GM19035 (cell line): ENCODE results near the gene POP4.

Source experiments
- ATAC-seq: cut with Tn5 transposase; IDR thresholded peaks from one replicate; pipeline ENCODE4 v1.9.1; 2021; ENCODE audit not compliant: unreplicated experiment

POP4 gene

GRCh38 chr19:29629836-29630534 is 23.9 kb downstream of the POP4 start:
- ATAC-seq = no peak

DNA sequence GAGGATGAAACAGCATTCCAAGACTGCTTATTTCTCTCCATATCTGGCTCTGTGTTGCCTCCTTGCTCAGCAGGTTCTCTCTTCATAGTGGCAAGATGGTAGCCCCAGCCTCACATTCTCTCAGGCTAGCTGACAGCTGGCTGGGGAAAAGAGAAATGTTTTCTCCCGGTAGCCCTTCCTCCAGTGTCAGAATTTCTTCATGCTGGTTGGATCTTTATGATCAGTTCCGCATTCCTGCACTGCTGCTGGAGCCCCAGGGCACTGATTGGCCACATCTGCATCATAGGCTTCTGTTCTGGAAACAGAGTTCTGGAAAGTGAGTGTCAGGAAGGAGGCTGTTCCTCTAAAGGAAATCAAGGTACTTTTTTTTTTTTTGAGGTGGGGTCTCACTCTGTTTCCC is 24.6 kb downstream of the POP4 start:
- no peak for ATAC-seq

DNA sequence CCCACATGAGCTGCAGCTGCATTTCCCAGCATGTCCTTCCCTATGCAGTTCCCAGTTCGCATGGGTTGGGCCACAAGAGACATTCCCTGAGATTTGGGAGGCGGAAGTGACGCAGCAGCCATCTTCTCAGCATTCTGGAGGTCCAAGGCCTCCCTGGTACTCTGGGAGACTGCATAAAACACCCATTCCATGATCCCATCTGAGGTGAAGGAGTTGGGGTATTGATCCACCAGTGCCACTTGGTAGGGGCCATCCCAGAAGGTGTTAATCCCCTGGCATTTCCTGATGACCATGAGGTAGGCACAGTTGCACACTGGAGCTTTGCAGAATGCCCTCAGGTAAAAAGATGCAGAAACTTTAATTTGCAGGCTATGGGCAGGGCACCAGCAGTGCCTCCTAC is 25.4 kb downstream of the POP4 start:
- no peak for ATAC-seq

DNA sequence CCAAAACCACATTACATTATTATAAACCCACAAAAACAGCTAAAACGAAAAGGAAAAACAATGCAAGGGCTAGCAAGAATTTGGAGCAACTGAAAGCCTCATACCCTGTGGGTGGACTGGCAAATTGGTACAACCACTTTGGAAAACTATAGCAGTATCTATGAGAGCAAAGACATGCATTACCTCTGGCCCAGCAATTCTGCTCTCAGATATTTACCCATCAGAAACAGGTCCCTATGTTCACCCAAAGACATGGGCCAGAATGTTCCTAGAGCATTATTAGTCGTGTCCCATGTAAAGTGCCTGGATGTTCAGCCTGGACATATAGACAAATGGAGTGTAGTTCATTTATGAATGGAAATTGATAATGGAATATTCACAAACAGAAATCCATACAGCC is 27.9 kb downstream of the POP4 start:
- ATAC-seq = no peak

DNA sequence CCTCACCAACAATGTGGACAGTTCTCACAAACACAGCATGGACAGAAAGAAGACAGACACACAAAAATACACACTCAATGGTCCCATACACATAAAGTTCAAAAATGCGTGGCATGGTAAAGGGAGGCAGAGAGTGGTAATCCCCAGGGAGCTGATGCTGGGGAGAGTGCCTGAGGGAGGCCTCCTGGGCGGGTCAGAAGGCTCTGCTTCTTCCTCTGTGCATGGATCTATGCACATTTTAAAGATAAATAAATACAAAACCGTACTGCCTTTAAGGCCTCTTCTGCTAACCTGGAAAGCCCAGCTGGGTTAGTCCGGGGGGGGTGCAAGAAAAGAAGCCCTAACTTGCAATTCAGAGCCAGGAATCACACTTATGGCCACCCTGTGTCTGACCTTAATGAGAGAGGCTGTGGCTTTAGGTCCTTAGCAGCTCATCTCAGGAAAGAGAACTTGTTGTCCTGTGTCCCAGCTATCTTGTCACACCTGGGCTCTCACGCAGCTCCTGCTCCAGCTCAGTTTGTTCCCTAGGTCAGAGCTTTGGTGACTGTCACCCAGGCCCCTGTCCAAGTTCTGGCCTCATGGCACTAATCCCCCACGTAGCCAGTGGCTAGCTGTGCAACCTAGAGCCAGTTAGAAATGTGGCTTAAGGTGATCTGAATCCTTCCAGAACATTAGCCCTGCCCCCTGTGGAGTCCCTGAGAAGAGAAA is 28.5 kb downstream of the POP4 start:
- no peak for ATAC-seq

DNA sequence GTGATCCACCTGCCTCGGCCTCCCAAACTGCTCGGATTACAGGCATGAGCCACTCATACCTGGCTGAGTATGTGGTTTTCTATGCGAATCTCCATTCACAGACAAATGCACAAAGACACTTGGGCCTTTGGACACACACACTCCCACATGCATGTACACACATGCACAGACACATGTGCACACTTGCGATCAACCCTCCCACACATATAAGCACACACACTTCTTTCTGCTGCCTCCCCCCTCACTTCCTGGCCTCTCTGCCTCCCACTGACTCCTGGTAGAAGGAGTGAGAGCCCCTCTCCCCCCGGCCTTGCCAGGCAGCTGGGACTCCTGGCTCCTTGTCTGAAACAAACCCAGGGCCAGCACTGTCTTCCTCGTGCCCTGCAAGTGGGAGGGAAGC is 29.9 kb downstream of the POP4 start:
- ATAC-seq = no peak

GRCh38 chr19:29636553-29637360 is 30.7 kb downstream of the POP4 start:
- ATAC-seq = no peak

GRCh38 chr19:29639086-29639485 is 33.0 kb downstream of the POP4 start:
- ATAC-seq = no peak

- no peak for ATAC-seq
Observed at GRCh38 chr19:29640231-29640630, 34.1 kb downstream of the POP4 start.

DNA sequence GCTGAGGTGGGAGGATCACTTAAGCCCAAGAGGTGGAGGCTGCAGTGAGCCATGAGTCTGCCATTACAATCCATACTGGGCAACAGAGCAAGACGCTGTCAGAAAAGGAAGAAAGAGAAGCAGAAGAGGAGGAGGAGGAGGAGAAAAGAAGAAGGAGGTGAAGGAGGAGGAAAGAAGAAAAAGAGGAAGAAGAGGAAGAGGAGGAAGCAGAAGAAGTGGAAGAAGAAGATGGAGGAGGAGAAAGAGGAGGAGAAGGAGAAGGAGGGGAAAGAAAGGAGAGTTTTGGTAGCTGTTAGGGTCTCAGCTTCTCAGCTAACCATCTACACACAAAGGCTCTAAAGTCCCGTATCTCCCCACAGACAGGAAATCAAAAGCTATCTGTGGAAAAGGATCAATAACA is 35.5 kb downstream of the POP4 start:
- ATAC-seq = no peak

DNA sequence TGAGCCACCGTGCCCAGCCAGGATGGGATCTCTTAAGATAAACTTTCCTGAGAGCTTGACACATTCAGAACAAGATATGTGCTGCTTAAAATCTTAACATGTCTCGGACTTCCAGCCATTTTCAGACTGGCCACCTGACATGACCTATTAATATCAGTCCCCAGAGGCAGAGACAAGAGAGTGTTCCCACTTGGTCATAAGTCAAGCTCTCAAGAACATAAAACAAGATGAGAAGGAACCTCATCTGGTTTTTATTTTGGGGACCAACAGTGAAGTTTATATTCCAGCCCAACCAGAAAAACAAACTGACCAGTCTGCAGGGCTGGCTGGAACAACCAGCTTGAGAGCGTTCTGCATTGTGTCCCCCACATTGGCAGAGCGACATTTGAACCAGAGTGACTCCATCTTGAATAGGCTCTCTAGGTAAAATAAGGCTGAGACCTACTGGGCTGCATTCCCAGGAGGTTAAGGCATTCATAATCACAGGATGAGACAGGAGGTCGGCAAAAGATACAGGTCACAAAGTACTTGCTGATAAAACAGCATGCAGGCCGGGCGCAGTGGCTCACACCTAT is 37.4 kb downstream of the POP4 start:
- ATAC-seq = no peak

- ATAC-seq = no peak
Observed at GRCh38 chr19:29644210-29644609, 38.1 kb downstream of the POP4 start.

- ATAC-seq = no peak
Observed at GRCh38 chr19:29645491-29645867, 39.4 kb downstream of the POP4 start.

DNA sequence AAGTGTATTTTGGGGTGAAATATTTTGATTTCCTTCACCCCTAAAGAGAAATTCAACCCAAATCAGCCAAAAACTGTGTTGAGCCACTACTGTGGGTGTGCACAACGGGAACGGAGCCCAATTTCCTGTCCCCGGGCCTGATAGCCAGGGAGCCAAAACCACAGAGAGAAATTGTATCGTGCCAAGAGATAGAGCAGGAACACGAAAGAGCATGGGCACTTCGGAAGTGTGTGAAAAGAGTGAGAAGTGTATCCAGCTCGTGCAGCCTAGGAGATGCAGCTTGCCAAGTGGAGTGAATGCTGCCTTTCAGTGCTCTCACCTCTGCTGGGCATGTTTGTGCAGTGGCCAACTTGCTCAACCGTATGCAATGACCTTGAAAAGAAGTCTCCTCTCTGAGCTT is 39.8 kb downstream of the POP4 start:
- ATAC-seq = no peak

DNA sequence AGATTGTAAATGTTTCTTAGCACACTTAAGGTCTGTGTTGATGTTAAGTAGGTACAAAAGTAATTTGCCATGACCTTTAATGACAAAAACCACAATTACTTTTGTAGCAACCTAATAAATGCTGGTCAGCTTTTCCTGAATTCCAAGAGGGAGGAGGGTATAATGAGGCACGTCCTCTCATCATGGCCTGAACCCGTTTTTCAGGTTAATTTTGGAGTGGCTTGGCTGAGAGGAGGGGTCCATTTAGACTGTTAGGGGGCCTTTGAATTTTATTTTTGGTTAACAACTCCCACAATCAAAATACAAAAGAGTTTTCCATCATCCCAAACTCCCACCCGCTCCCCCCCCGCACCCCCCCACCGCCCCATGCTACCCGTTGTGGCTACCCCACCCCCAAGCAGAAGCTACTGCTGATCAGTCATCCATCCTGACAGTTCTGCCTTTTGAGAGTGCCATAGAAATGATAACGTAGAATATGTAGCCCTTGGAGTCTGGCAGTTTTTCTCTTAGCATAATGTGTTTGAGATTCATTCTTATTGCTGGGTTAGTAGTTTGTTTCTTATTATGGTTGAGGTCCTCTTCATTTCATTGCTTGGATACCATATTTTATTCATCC is 44.8 kb downstream of the POP4 start:
- ATAC-seq = no peak

- no peak for ATAC-seq
Observed at GRCh38 chr19:29651622-29652394, 45.7 kb downstream of the POP4 start.

DNA sequence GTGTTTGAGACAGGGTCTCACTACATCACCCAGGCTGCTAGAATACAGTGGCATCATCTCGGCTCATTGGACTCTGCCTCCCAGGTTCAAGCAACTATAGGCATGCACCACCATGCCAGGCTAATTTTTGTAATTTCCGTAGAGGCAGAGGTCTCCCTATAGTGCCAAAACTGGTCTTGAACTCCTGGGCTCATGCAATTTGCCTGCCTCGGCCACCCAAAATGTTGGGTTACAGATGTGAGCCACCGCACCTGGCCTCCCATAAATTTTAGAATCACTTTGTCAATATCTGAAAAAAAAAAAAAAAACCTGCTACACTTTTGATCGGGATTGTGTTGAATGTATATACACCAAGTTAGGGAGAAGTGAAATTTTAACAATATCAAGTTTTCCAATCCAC is 47.3 kb downstream of the POP4 start:
- no peak for ATAC-seq

DNA sequence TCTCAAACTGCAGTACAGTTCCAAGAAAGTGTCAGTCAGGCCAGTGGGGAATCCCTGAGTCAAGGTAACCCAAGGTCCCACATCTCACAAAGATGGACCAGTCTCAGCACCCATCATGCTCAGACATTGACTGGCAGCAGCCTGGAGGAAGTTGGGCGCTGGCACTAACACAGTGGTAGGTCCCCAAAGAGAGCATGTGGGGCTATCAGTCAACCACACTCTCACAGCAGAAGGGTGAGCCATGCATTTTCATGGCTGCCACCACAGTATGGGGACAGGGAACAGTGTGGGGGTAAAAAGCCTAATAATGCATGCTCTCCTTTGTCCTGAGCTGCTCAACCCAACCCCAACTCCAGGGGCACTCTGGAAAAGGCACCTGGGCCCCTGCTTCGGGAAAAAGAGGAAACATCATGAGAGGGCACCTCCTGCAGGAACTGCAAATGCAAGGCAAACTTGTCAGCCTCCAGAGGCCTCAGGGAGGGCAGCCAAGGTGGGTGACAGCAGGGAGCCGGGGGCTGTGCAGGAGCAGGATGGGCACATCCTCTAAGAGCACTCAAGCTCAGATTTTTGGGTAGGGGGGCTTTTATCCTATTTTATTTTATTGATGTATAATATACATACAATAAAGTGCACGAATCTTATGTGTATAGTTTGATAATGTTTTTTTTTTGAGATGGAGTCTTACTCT is 49.7 kb downstream of the POP4 start:
- ATAC-seq = no peak

- ATAC-seq = no peak
Observed at GRCh38 chr19:29658221-29658991, 52.3 kb downstream of the POP4 start.
